Aorta (tissue), 5 donors: Measurements from ENCODE around the gene PAN3. TPM values are rescaled to one million over a fixed set of nuclear protein-coding genes. Genes with fewer than 3 reads are reported as not detected.
A peak's percentile ranks its signal among the peaks of the same experiment; 100 is the strongest.
"Not testable (repeated sequence)": the region's sequence is repeated elsewhere in the genome, so short reads cannot be mapped to it uniquely, and the experiment has no call there.

Experiments
- ATAC-seq: fragments of 200-7000 bp; cut with Tn5 transposase; one replicate; pipeline ENCODE4 v1.9.1; 2022; ENCODE audit warnings: moderate library complexity; ENCODE audit not compliant: low FRiP score
- DNase-seq, 2 donors: peaks; one replicate each; pipeline ENCODE4 v3.0.0-alpha.2; 2020
- H3K27ac ChIP-seq, 2 donors: one replicate each; pipeline ENCODE4 v1.5.1; 2013; ENCODE audit warnings: low read length in 2 of 2, mild to moderate bottlenecking in 2 of 2, moderate library complexity in 2 of 2, control low read depth in 1 of 2, inconsistent platforms in 1 of 2, low read depth in 1 of 2
- H3K27me3 ChIP-seq, 2 donors: one replicate each; pipeline ENCODE4 v1.6.1; 2013; ENCODE audit warnings: control low read depth in 1 of 2, low read length in 1 of 2, mild to moderate bottlenecking in 1 of 2, moderate library complexity in 1 of 2; ENCODE audit not compliant: insufficient read depth in 2 of 2, control insufficient read depth in 1 of 2
- H3K36me3 ChIP-seq, 2 donors: one replicate each; pipeline ENCODE4 v1.6.1; 2013; ENCODE audit warnings: control low read depth in 1 of 2, low read length in 1 of 2, mild to moderate bottlenecking in 1 of 2; ENCODE audit not compliant: insufficient read depth in 2 of 2, control insufficient read depth in 1 of 2
- H3K4me1 ChIP-seq, 2 donors: one replicate each; pipeline ENCODE4 v1.6.1; 2013; ENCODE audit warnings: low read length in 2 of 2, control low read depth in 1 of 2, mild to moderate bottlenecking in 1 of 2, moderate library complexity in 1 of 2; ENCODE audit not compliant: insufficient read depth in 2 of 2, control insufficient read depth in 1 of 2
- H3K4me3 ChIP-seq, 2 donors: one replicate each; pipeline ENCODE4 v1.5.1; 2013; ENCODE audit warnings: low read length in 2 of 2, control low read depth in 1 of 2, mild to moderate bottlenecking in 1 of 2
- H3K9me3 ChIP-seq: one replicate; pipeline ENCODE4 v1.6.1; 2013; ENCODE audit warnings: mild to moderate bottlenecking, low read length; ENCODE audit not compliant: control insufficient read depth
- WGBS, 2 donors: extraction: QIAGEN DNeasy Blood & Tissue Kit; methylation state at CpG; one replicate each; pipeline ENCODE4 v1.1.7; 2013; 5-methylcytosine and 5-hydroxymethylcytosine counted together
- intact Hi-C, 2 donors: fragments of 100-400 bp; cut with DNase I; formaldehyde crosslinking; loops; one replicate each; pipeline versions ENCODE4 v1.14.2 to v1.15.0; 2022
- polyA plus RNA-seq, 2 donors: library from polyadenylated mRNA; stranded (reverse); fragments of 200-250 nt; gene quantifications; one replicate each; pipeline ENCODE4 v1.2.3, GENCODE V29; 2013
- total RNA-seq, 2 donors: library from RNA; stranded (reverse); fragmentation: NEBNext Ultra II Directional; extraction: Animal tissue kit (Norgen Biotek cat#: 25700); gene quantifications; one replicate each; pipeline ENCODE4 v1.2.1, GENCODE V29; 2021
- donor health status: healthy with polysubstance abuse.
- donor health status: Bipolar disorder and iron deficiency.
- donor health status: DM: no; HTN: no; CAD: no.
- donor health status: DM: no; HTN: no; CAD: no.
- donor health status: DM: yes; HTN: yes; CAD: no.

The PAN3 gene
- total and polyA plus RNA-seq, 4 donors, result 4.0 to 49.2 (median 26.5) TPM

DNA sequence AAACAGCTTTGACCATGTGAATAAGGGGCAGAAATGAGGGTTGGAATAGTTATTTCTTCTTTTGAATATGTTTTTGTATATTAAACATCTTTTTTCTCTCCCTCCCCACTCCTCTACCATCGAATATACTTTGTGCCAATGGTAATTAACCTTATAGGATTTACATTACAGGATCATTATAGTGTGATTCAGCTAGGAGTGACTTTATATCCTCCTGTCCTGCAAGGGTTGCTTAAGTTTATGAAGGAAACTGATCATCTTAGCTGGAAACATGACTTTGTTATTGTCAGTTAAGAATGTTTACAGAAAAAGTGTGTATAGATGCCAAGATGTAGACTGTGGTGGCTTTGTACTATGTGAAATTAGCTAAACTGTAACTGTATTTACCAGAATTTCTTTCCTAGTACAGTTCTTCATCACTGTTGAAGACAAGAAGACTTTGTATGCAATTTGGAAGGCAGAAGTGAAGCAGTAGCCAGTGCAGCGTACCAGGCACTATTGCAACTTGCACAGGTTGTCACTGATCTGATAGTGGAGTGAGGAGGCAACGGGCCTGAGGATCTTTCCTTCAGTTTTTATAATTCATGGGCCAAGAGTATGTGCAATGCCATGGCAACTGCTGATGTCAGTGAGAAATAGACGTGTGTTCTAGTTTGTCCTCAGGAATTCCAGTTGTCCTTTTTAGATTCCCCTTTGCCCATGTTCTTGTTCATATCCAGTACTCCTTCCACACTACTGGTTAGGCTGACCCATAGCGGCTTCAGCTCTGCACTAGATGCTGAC lies 8.2 kb upstream of the PAN3 start:
- DNase-seq, result no peak
- no peaks in the 10 kb centered on the region for H3K9me3 ChIP-seq
- no peak overlapping the region for H3K27ac ChIP-seq
- H3K27me3 ChIP-seq, result peaks cover 0 to 1% of the 10 kb centered on the region in 2 donors
- intact Hi-C loops, result no loop called here
- WGBS, 2 donors, result 56 to 59% methylated on average over 5 of the region's 5 CpGs
- no peaks in the 10 kb centered on the region for H3K4me1 ChIP-seq
- H3K4me3 ChIP-seq, result no peak overlapping the region
- H3K36me3 ChIP-seq, result no peaks in the 10 kb centered on the region
- no peak for ATAC-seq

DNA sequence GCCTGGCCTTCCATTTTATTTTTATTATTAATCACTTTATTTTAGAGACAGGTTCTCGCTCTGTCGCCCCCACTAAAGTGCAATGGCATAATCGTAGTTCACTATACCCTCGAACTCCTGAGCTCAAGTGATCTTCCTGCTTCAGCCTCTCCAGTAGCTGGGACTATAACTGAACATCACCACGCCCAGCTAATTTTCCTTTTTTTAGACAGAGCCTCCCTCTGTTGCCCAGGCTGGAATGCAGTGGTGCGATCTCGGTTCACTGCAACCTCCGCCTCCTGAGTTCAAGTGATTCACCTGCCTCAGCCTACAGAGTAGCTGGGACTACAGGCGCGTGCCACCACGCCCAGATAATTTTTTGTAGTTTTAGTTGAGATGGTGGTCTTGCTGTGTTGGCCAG lies 6.7 kb upstream of the PAN3 start:
- H3K4me3 ChIP-seq, result no peak overlapping the region
- 89 to 90% methylated on average over 11 of the region's 11 CpGs for WGBS, 2 donors
- DNase-seq (no peak), ATAC-seq (no peak)
- intact Hi-C loops, result no loop called here
- H3K36me3 ChIP-seq, result no peaks in the 10 kb centered on the region
- no peak overlapping the region for H3K27ac ChIP-seq
- H3K9me3 ChIP-seq, result no peaks in the 10 kb centered on the region
- H3K4me1 ChIP-seq, result no peaks in the 10 kb centered on the region
- H3K27me3 ChIP-seq, result peaks cover 0 to 1% of the 10 kb centered on the region in 2 donors

DNA sequence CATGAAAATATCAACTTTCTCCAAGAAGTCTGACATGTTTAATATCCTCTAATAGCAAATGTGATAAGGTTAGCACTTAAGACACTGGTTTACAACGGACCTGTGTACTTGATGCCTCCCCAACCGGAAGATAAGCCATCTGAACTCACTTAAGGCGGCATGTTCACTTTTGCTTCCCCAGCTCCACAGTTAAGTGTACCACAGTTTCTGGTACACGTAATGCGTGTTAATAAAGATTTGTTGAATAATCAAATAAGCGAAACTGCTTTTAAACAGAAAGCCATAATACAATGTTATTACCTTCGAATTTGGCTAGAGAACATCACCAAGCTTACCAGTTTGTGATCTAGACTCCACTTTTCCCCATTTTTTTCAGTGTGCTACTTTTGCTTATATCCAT lies 1.4 kb upstream of the PAN3 start:
- Histone ChIP-seq H3K9me3 (no peaks in the 10 kb centered on the region), H3K27me3 (no peaks in the 10 kb centered on the region), H3K4me3 (peak overlapping the region; percentile 40 to 90), H3K27ac (no peak overlapping the region), H3K36me3 (no peaks in the 10 kb centered on the region), H3K4me1 (no peaks in the 10 kb centered on the region)
- ATAC-seq (no peak), DNase-seq (no peak)
- intact Hi-C loops, result no loop called here
- 62 to 70% methylated on average over 7 of the region's 7 CpGs for WGBS, 2 donors

DNA sequence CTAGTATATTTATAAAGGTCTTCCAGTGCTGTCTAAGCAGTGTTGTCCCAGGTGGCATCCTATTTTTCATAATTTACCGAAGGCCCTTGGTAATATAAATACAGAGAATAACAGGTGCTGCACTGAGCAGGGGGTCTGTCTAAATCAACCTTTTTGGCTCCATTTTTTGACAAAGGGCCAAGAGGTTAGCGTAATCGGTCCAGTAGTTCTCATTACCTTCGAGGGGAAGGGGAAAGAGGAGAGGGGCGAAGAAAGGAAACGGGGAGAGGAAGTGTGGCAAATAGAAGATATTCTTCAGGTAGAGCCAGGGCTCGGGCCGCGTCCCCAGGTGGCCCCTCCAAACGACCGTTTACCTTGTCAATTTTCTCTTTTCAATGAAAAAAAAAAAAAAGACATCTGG lies 749 bp upstream of the PAN3 start:
- no peaks in the 10 kb centered on the region for H3K27me3 ChIP-seq
- ATAC-seq, result no peak
- 1% methylated on average over 11 of the region's 11 CpGs for WGBS, 2 donors
- intact Hi-C loops, result no loop called here
- H3K9me3 ChIP-seq, result no peaks in the 10 kb centered on the region
- H3K4me1 ChIP-seq, result no peaks in the 10 kb centered on the region
- H3K36me3 ChIP-seq, result no peaks in the 10 kb centered on the region
- H3K4me3 ChIP-seq, result peak overlapping the region; percentile 40 to 90
- no peak for DNase-seq
- no peak overlapping the region for H3K27ac ChIP-seq

DNA sequence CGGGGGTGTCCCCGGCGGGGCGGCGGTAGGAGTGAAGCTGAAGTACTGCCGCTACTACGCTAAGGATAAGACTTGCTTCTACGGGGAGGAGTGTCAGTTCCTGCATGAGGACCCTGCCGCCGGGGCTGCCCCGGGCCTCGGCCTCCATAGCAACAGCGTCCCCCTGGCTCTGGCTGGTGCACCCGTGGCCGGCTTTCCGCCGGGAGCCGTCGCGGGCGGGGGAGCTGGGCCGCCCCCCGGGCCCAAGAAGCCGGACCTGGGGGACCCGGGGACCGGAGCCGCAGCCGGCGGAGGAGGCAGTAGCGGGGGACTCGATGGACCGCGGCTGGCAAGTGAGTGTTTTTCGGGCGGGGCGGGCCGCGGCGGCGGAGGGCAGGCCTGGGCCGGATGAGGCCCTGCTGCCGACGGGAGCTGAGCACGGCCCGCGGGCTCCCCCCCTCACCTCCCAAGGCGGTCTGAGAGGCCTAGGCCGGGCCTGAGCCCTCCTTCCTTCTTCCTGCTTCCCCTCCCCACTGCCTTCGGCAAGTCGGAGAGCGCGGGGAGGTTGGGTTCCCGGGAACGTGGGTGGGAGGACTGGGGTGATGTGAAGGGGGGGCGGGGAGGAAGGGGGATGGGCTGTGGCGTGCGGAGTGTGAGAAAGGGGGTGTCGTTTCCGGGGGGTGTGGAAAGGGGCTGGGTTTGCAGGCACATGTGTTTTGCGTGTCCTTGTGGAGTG lies 568 bp downstream of the PAN3 start:
- Histone ChIP-seq H3K36me3 (no peaks in the 10 kb centered on the region), H3K4me3 (peak overlapping the region; percentile 80 to 90), H3K9me3 (no peaks in the 10 kb centered on the region), H3K27ac (peak overlapping the region; percentile 45 to 73), H3K4me1 (no peaks in the 10 kb centered on the region), H3K27me3 (no peaks in the 10 kb centered on the region)
- peak; percentile 88 for ATAC-seq
- 0 to 1% methylated on average over 46 to 60 of the region's 60 CpGs for WGBS, 2 donors
- intact Hi-C loops, result no loop called here
- DNase-seq, result peak; percentile 88 to 94

DNA sequence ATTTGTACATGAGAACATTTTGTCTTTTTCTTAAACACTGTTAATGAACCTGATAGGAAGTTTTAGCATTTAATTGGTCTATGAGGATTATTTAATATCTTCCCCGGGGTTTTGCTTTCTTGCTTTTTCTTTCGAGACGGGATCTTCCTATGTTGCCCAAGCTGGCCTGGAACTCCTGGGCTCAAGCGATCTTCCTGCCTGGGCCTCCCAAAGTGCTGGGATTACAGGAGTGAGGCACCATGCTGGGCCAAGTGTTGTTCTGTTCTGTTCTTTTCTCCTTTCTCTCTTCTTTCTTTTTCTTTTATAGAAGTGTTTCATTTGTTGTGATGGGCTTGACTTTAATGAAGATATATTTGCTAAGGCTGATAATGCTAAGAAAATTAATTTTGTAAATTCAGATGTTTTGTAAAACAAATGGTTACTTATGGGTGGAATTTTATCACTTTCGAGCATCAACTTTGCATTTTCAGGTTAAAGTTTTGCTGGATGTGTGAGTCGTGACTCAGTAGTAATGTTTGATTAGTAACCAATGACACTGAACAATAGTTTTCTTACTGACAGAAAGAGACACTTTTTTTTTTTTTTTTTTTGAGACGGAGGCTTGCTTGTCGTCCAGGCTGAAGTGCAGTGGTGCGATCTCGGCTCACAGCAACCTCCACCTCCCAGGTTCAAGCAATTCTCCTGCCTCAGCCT lies 2.2 kb downstream of the PAN3 start:
- 74 to 75% methylated on average over 10 of the region's 10 CpGs for WGBS, 2 donors

DNA sequence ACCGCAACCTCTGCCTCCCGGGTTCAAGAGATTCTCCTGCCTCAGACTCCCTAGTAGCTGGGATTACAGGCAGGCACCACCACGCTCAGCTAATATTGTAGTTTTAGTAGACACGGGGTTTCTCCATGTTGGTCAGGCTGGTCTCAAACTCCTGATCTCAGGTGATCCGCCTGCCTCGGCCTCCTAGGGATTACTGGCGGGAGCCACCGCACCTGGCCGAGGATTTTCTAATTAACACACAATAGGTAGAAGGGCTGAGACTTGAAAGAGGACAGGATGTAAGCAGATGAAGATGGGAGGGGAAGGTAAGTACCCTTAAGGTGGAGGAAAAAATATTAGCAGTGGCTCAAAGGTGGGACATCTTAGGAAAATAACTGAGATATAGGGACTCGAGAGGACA lies 3.2 kb downstream of the PAN3 start:
- intact Hi-C loops, H3K27ac ChIP-seq, H3K4me1 ChIP-seq, H3K4me3 ChIP-seq, H3K9me3 ChIP-seq, DNase-seq, H3K36me3 ChIP-seq, H3K27me3 ChIP-seq, ATAC-seq: not testable (repeated sequence)
- WGBS, 2 donors, result 84 to 90% methylated on average over 10 of the region's 10 CpGs

More for the DNA sequence above, 2.2 kb downstream of the PAN3 start:
- Histone ChIP-seq H3K4me1 (no peaks in the 10 kb centered on the region), H3K36me3 (no peaks in the 10 kb centered on the region), H3K27ac (no peak overlapping the region), H3K4me3 (no peak overlapping the region), H3K9me3 (no peaks in the 10 kb centered on the region), H3K27me3 (no peaks in the 10 kb centered on the region)
- ATAC-seq, result no peak
- intact Hi-C loops, result no loop called here
- DNase-seq, result no peak

DNA sequence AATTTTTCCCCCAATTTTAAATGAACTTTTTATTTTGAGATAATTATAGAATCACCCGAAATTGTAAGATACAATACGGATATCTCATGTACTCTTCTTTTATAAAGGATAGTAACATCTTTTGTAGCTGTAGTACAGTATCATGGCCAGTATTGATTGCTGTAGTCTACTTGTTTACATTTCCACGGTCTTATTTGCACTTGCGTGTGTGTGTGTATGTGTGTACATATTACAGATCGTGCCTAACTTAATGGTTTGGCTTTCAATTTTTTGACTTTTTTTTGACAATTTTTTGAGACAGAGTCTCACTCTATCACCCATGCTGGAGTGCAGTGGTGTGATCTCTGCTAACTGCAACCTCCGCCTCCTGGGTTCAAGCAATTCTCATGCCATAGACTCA lies 6.7 kb downstream of the PAN3 start:
- H3K27me3 ChIP-seq, result no peaks in the 10 kb centered on the region
- H3K4me1 ChIP-seq, result no peaks in the 10 kb centered on the region
- WGBS, 2 donors, result 97 to 98% methylated on average over 6 of the region's 6 CpGs
- ATAC-seq (no peak), DNase-seq (no peak)
- no peak overlapping the region for H3K27ac ChIP-seq
- H3K36me3 ChIP-seq, result no peaks in the 10 kb centered on the region
- no peak overlapping the region for H3K4me3 ChIP-seq
- H3K9me3 ChIP-seq, result no peaks in the 10 kb centered on the region
- intact Hi-C loops, result no loop called here
